K562 (cell line): ENCODE data around the gene SPATA32. TPM values are rescaled to one million over a fixed set of nuclear protein-coding genes. Genes with fewer than 3 reads are reported as not detected.

Experiments
- ATAC-seq: fragments of 200-7000 bp; cut with Tn5 transposase; 3 replicates; pipeline ENCODE4 v1.9.1; 2020; ENCODE audit warnings: moderate library complexity
- BruUV-seq: library from RNA; stranded (reverse); fragments of 400-500 nt; replicated peaks from 2 replicates; lab custom pipeline; 2021; lab: Mats Ljungman, UMichigan
- CTCF ChIA-PET: fragments of 300-600 bp; formaldehyde crosslinking; extraction: SDS; loops from one replicate; lab custom pipeline; 2021; ENCODE audit warnings: low intra/inter-chr PET ratio; lab: Yijun Ruan, JAX
- POLR2A ChIA-PET: fragments of 300-600, 350-650 bp; sonication (Branson Sonifier 250); formaldehyde crosslinking; extraction: SDS; loops from one replicate; lab custom pipeline; 2021; ENCODE audit warnings: antibody characterized with exemption, inconsistent platforms; lab: Yijun Ruan, JAX
- DNase-seq, 4 experiments: peaks; one replicate each; pipeline versions ENCODE4 v3.0.0 to v3.0.0-alpha.2; 2011 to 2018; ENCODE audit warnings: low spot score in 3 of 4, mixed read lengths in 3 of 4; ENCODE audit errors: extremely low read depth in 1 of 4
- FAIRE-seq: peaks from 2 replicates; lab custom pipeline; 2011; peaks lifted over from hg19 to GRCh38; lab: Jason Lieb, UNC
- H2AFZ ChIP-seq: 2 replicates; pipeline ENCODE4 v1.6.0; 2011; ENCODE audit warnings: low read depth, low read length, control low read depth, inconsistent platforms
- H3K27ac ChIP-seq: fragments of 200-600 bp; 3 replicates; pipeline ENCODE4 v1.8.0; 2011; ENCODE audit warnings: low read depth, mild to moderate bottlenecking, control low read depth, inconsistent platforms, low read length, moderate library complexity, mixed read lengths; ENCODE audit errors: extremely low read depth
- H3K27me3 ChIP-seq, 2 experiments: fragments of 300-600 bp in 1 of 2; 2 replicates in 1 of 2; 3 replicates in 1 of 2; pipeline versions ENCODE4 v1.6.0 to v1.8.0; 2011; ENCODE audit warnings: inconsistent platforms in 2 of 2, low read length in 2 of 2, mild to moderate bottlenecking in 1 of 2, mixed read lengths in 1 of 2, moderate library complexity in 1 of 2; ENCODE audit not compliant: control insufficient read depth in 2 of 2, insufficient read depth in 2 of 2
- H3K36me3 ChIP-seq: fragments of 300-600 bp; 3 replicates; pipeline ENCODE4 v1.8.0; 2011; ENCODE audit warnings: mild to moderate bottlenecking, low read length, inconsistent platforms; ENCODE audit not compliant: control insufficient read depth, insufficient read depth
- H3K4me1 ChIP-seq, 2 experiments: fragments of 200-600 bp in 1 of 2; replicated peaks in 1 of 2; 2 replicates in 1 of 2; 3 replicates in 1 of 2; pipeline versions ENCODE4 v1.5.1 to v1.8.0; 2011; ENCODE audit warnings: inconsistent platforms in 2 of 2, low read length in 2 of 2, mild to moderate bottlenecking in 1 of 2, mixed read lengths in 1 of 2, moderate library complexity in 1 of 2; ENCODE audit not compliant: control insufficient read depth in 2 of 2, insufficient read depth in 2 of 2
- H3K4me2 ChIP-seq: 2 replicates; pipeline ENCODE4 v1.6.1; 2011; ENCODE audit warnings: low read length, control low read depth, inconsistent platforms, mixed read lengths; ENCODE audit not compliant: insufficient read depth
- H3K4me3 ChIP-seq: fragments of 200-600 bp; sonication (generic), shearing (Covaris generic); 2 replicates; pipeline ENCODE4 v1.5.1; 2016; ENCODE audit warnings: control low read depth, inconsistent platforms
- H3K79me2 ChIP-seq: fragments of 200-600 bp; 3 replicates; pipeline ENCODE4 v1.8.0; 2011; ENCODE audit warnings: low read length, inconsistent platforms; ENCODE audit not compliant: control insufficient read depth, insufficient read depth
- H3K9ac ChIP-seq, 2 experiments: 2 replicates each; pipeline versions ENCODE4 v1.6.0 to v1.6.1; 2011; ENCODE audit warnings: low read depth in 2 of 2, low read length in 2 of 2, control low read depth in 1 of 2, inconsistent platforms in 1 of 2, mild to moderate bottlenecking in 1 of 2, mixed read lengths in 1 of 2; ENCODE audit not compliant: insufficient read depth in 1 of 2
- H3K9me1 ChIP-seq: one replicate; pipeline ENCODE4 v1.6.0; 2011; ENCODE audit warnings: inconsistent platforms, mild to moderate bottlenecking, low read length, moderate library complexity; ENCODE audit not compliant: control insufficient read depth, insufficient read depth
- H3K9me3 ChIP-seq: replicated peaks from 2 replicates; pipeline ENCODE4 v1.5.1; 2011; ENCODE audit warnings: low read depth, low read length, inconsistent platforms; ENCODE audit not compliant: control insufficient read depth, insufficient read depth
- H4K20me1 ChIP-seq: replicated peaks from 2 replicates; pipeline ENCODE4 v1.6.1; 2011; ENCODE audit warnings: low read length, inconsistent platforms, mixed read lengths; ENCODE audit not compliant: control insufficient read depth, insufficient read depth
- PPARD ChIP-seq: fragments of 250-450 bp; sonication (Bioruptor Pico); IDR thresholded peaks from 2 replicates; pipeline ENCODE4 v1.8.0; 2022; ENCODE audit warnings: inconsistent platforms, mild to moderate bottlenecking, moderate library complexity
- RAD21 ChIP-seq, 2 experiments: fragments of 250-450 bp in 1 of 2; fragments of 450-650 bp in 1 of 2; sonication (Bioruptor Pico) in 1 of 2; formaldehyde crosslinking in 1 of 2; IDR thresholded peaks in 1 of 2; conservative IDR thresholded peaks in 1 of 2; 2 replicates each; pipeline versions ENCODE4 v1.4.0 to v1.8.0; 2020 to 2022; ENCODE audit warnings: mild to moderate bottlenecking in 2 of 2, moderate library complexity in 1 of 2
- ZNF184 ChIP-seq: sonication (generic); formaldehyde crosslinking; IDR thresholded peaks from 2 replicates; pipeline ENCODE4 v1.5.0; 2020; ENCODE audit warnings: missing genetic modification reagents
- WGBS: fragments of 100-300 bp; shearing (Covaris generic); methylation state at CpG from one replicate; pipeline ENCODE4 v1.1.6; 2016; ENCODE audit warnings: low coverage, mixed read lengths; ENCODE audit not compliant: insufficient coverage; ENCODE audit errors: missing lambda C conversion rate; 5-methylcytosine and 5-hydroxymethylcytosine counted together
- in situ Hi-C: fragments of 300-500 bp; cut with MboI; formaldehyde crosslinking; loops from 4 replicates; pipeline ENCODE4 v1.15.0; 2018; ENCODE audit warnings: inconsistent platforms, mixed read lengths
- intact Hi-C: fragments of 100-400 bp; cut with micrococcal nuclease; formaldehyde crosslinking; loops from 2 replicates; pipeline ENCODE4 v1.14.2; 2022
- polyA plus RNA-seq, 8 experiments: library from polyadenylated mRNA; depleted of rRNA in 4 of 8; stranded (reverse) in 5 of 8; unstranded in 3 of 8; fragments of >200 nt; fragmentation: Nextera tagmentation in 2 of 8; fragmentation: Illumina TruSeq in 1 of 8; extraction: Ambion mirVana in 2 of 8; extraction: Trizol in 1 of 8; gene quantifications; 2 replicates each; pipeline versions ENCODE4 v1.2.1 to v1.2.3, GENCODE V29; 2011 to 2014; ENCODE audit warnings: inconsistent platforms in 1 of 8, missing spikeins in 1 of 8
- total RNA-seq, 7 experiments: library from RNA; depleted of rRNA in 6 of 7; stranded (reverse); fragments of >200 nt in 6 of 7; fragmentation: Illumina TruSeq in 2 of 7; extraction: Trizol in 2 of 7; gene quantifications; 2 replicates each; pipeline versions ENCODE4 v1.2.1 to v1.2.3, GENCODE V29; 2011 to 2021; ENCODE audit warnings: low replicate concordance in 1 of 7
- TF ChIP-seq, protein P1 (sequence below): sonication (generic); IDR thresholded peaks from 2 replicates; pipeline ENCODE4 v1.6.1; 2016
- TF ChIP-seq, protein P2 (sequence below), 3 experiments: IDR thresholded peaks in 2 of 3; conservative IDR thresholded peaks in 1 of 3; 2 replicates each; pipeline ENCODE4 v1.5.1; 2011 to 2012; ENCODE audit warnings: low read length in 3 of 3, mild to moderate bottlenecking in 3 of 3, control low read depth in 2 of 3, improper control_type of control experiment in 1 of 3, inconsistent platforms in 1 of 3, low read depth in 1 of 3, mixed read lengths in 1 of 3, moderate library complexity in 1 of 3; ENCODE audit not compliant: insufficient read depth in 2 of 3
- TF ChIP-seq, protein P3 (sequence below), 3 experiments: fragments of 200-800 bp in 1 of 3; sonication (Bioruptor generic) in 1 of 3; sonication (generic) in 1 of 3; formaldehyde crosslinking in 1 of 3; IDR thresholded peaks; 2 replicates each; pipeline versions ENCODE4 v1.6.1 to v1.8.0; 2016 to 2022; ENCODE audit warnings: mild to moderate bottlenecking in 2 of 3, missing compliant biosample characterization in 2 of 3, missing genetic modification characterization in 2 of 3, missing genetic modification reagents in 1 of 3

Gene SPATA32
- total and polyA plus RNA-seq, 9 of the 15 experiments (the other 6 are each of a cell fraction or from before 2014, with no cell fraction given): 0.03 to 0.06 TPM; not detected in 7

DNA sequence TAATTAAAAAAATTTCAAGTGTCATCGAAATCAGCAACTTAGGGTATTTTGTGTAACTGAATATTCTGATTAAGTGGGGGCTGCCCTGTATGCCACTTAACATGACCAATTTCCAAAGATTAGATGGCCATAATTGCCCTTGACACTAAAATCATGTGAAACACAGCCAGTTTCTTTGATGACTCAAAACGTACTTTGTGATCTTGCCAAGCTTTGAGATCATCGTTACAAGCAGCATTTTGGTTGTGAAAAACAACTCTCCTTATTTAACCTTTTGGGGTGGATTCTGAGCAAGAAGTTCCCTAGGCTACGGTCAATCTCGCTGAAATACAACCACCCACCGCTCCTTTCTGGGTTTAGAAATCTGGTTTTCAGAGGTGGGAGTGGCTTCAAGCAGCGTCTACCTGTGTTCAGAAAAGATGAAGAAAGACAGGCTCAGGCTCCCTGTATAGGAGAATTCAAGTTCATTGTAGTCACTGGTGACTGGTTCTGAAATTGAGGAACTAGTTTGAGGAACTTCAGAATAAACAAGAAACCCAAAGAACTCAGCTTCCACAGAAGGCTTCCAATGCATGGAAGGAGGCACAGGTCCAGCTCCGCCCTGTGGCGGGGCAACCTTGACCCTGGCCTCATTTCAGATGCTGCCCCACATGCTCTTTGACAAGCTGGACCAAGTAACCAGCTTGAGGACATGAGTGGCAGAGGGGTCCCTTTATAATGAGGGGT, 45.6 kb upstream of the SPATA32 start (continued):
- TF ChIP-seq ZNF184 (CRISPR knock-in tag): no peak
- TF ChIP-seq, protein P1, sequence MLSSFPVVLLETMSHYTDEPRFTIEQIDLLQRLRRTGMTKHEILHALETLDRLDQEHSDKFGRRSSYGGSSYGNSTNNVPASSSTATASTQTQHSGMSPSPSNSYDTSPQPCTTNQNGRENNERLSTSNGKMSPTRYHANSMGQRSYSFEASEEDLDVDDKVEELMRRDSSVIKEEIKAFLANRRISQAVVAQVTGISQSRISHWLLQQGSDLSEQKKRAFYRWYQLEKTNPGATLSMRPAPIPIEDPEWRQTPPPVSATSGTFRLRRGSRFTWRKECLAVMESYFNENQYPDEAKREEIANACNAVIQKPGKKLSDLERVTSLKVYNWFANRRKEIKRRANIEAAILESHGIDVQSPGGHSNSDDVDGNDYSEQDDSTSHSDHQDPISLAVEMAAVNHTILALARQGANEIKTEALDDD: peak; percentile 86; the same call in 1 of the 2 replicates
- no peak for TF ChIP-seq PPARD
- TF ChIP-seq, all 486 proteins: peak for 3

DNA sequence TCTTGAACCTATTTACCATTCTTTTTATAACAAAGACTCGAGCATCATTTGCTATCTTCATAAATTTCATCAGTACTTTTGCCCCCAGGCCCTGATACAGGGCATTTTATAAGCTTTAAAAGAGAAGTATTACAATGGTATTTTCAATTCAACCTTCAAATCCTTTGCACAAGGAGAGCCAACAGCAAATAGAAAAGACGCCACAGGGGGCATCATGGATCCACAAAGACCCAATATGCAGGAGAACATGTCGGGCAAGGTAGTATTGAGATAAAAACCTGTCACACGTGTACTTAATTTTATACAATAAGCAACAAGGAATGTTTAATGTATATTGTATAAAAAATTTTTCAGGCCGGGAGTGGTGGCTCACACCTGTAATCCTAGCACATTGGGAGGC, 44.7 kb upstream of the SPATA32 start:
- no peak overlapping the region for H3K4me3 ChIP-seq
- ChIA-PET CTCF (no interaction called here), POLR2A (interaction anchor here (0.8 to 2.5 kb wide), 5 partner anchors 10 to 158 kb away, joined by 3 to 6 read pairs (median 3); partner anchors contain the start of gene MAP3K14)
- H2AFZ ChIP-seq: no peak overlapping the region
- ATAC-seq: no peak
- intact Hi-C loops (no loop called here), in situ Hi-C loops (no loop called here)
- H3K4me2 ChIP-seq: no peak overlapping the region
- peaks cover 56% of the 10 kb centered on the region for H3K79me2 ChIP-seq
- H4K20me1 ChIP-seq: peaks cover 1% of the 10 kb centered on the region; the same call in 1 of the 2 replicates
- no peaks in the 10 kb centered on the region for H3K9me3 ChIP-seq
- H3K9me1 ChIP-seq: no peaks in the 10 kb centered on the region
- peaks cover 9 to 13% of the 10 kb centered on the region in 2 experiments; a peak in 4 of 5 replicates for H3K4me1 ChIP-seq
- H3K27me3 ChIP-seq: no peaks in the 10 kb centered on the region
- TF ChIP-seq, protein P2, sequence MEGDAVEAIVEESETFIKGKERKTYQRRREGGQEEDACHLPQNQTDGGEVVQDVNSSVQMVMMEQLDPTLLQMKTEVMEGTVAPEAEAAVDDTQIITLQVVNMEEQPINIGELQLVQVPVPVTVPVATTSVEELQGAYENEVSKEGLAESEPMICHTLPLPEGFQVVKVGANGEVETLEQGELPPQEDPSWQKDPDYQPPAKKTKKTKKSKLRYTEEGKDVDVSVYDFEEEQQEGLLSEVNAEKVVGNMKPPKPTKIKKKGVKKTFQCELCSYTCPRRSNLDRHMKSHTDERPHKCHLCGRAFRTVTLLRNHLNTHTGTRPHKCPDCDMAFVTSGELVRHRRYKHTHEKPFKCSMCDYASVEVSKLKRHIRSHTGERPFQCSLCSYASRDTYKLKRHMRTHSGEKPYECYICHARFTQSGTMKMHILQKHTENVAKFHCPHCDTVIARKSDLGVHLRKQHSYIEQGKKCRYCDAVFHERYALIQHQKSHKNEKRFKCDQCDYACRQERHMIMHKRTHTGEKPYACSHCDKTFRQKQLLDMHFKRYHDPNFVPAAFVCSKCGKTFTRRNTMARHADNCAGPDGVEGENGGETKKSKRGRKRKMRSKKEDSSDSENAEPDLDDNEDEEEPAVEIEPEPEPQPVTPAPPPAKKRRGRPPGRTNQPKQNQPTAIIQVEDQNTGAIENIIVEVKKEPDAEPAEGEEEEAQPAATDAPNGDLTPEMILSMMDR (IDR thresholded peaks at IDR 0.05 in 2 of 3, conservative IDR thresholded peaks at IDR 0.05 in 1 of 3; ENCODE audit: insufficient read depth in 2 of 3, low read depth in 1 of 3, low read length in 3 of 3): peak in 1 of 3 experiments; percentile 28; a peak in 2 of 6 replicates
- TF ChIP-seq, protein P3, sequence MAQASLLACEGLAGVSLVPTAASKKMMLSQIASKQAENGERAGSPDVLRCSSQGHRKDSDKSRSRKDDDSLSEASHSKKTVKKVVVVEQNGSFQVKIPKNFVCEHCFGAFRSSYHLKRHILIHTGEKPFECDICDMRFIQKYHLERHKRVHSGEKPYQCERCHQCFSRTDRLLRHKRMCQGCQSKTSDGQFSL (CRISPR knock-in tag; IDR thresholded peaks at IDR 0.05): no peak
- TF ChIP-seq, protein P3 (tag; IDR thresholded peaks at IDR 0.05): no peak
- 0 out of 4 replicates have a peak, but pooled peaks of 1 of the 2 experiments have one; percentile 8 for TF ChIP-seq RAD21 (CRISPR knock-in tag; conservative IDR thresholded peaks at IDR 0.05 in 1 of 2, IDR thresholded peaks at IDR 0.05 in 1 of 2)
- 69% methylated on average over 5 of the region's 5 CpGs for WGBS
- no peak overlapping the region for H3K9ac ChIP-seq
- peaks cover 9% of the 10 kb centered on the region; the same call in 2 of the 3 replicates for H3K36me3 ChIP-seq
- no peak for FAIRE-seq
- no peak for DNase-seq
- BruUV-seq: no TSS peak
- no peak overlapping the region for H3K27ac ChIP-seq
